Measurements from ENCODE around the gene LAMA2.

DNA sequence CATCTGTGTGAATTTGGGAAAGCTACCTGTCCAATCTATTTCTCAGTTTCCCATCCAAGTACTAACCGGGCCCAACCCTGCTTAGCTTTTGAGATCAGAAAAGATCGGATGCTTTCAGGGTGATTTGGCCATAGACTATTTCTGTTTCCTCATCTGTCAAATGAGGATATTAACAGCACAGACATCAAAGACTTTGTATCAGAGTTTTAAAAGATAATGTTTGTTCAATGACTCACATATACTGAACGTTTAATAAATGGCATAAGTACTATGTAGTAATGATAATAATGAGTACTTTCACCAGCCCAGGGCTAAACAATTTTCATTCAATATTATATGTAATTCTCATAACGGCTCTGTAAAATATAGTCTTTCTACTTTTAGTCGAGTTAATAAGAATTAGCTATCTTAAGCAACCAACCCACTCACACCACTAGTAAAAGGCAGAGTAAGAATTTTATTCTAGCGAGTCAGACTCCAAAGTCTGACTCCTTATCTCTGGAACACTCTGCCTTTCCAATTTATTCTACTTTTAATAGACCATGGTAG, 610.5 kb downstream of the LAMA2 start:
- TF ChIP-seq, protein P1, sequence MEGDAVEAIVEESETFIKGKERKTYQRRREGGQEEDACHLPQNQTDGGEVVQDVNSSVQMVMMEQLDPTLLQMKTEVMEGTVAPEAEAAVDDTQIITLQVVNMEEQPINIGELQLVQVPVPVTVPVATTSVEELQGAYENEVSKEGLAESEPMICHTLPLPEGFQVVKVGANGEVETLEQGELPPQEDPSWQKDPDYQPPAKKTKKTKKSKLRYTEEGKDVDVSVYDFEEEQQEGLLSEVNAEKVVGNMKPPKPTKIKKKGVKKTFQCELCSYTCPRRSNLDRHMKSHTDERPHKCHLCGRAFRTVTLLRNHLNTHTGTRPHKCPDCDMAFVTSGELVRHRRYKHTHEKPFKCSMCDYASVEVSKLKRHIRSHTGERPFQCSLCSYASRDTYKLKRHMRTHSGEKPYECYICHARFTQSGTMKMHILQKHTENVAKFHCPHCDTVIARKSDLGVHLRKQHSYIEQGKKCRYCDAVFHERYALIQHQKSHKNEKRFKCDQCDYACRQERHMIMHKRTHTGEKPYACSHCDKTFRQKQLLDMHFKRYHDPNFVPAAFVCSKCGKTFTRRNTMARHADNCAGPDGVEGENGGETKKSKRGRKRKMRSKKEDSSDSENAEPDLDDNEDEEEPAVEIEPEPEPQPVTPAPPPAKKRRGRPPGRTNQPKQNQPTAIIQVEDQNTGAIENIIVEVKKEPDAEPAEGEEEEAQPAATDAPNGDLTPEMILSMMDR (conservative IDR thresholded peaks at IDR 0.05 in 1 of 2, IDR thresholded peaks at IDR 0.05 in 1 of 2; ENCODE audit: low read depth in 1 of 2, low read length in 2 of 2), result no peak
- no peak for TF ChIP-seq EZH2 (IDR thresholded peaks at IDR 0.05; ENCODE audit: low read length, missing control alignments)

Measured in fibroblast of lung (primary cell).